ENCODE measurements around the gene GPX2.

Gene GPX2

DNA sequence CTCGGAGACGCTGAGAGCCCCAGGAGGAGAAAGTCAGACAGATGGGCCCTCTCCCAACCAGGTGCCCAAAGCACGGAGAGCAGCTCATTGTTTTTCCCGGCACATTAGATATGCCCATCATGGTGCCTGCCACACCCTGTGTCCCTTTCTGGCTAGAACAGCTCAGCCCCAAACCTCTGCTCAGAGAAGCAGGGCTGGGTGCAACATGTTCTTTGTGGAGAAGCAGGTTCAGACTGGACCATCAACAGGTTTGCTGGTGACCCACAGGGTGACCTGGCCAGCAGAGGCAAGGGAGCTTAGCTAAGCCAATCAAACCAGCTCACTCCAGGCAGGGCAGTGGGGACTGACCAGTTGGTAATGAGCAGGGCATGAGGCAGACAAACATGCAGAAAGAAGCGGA lies 16.2 kb upstream of the GPX2 start:
- FAIRE-seq, result no peak

DNA sequence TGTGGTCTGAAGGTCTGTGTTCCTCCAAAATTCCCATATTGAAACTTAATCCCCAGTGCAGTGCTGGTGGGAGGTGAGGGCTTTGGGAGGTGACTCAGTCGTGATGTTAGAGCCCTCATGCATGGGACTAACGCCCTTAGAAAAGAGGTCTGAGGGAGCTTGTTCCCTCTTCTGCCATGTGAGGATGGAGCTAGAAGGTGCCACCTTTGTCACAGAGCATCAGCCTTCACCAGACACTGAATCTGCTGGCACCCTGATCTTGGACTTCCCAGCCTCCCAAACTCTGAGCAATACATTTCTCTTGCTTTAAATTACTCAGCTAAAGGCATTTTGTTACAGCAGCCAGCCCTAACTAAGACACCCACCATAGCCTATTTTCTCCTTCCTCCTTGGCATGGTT lies 15.7 kb upstream of the GPX2 start:
- no peak for FAIRE-seq

DNA sequence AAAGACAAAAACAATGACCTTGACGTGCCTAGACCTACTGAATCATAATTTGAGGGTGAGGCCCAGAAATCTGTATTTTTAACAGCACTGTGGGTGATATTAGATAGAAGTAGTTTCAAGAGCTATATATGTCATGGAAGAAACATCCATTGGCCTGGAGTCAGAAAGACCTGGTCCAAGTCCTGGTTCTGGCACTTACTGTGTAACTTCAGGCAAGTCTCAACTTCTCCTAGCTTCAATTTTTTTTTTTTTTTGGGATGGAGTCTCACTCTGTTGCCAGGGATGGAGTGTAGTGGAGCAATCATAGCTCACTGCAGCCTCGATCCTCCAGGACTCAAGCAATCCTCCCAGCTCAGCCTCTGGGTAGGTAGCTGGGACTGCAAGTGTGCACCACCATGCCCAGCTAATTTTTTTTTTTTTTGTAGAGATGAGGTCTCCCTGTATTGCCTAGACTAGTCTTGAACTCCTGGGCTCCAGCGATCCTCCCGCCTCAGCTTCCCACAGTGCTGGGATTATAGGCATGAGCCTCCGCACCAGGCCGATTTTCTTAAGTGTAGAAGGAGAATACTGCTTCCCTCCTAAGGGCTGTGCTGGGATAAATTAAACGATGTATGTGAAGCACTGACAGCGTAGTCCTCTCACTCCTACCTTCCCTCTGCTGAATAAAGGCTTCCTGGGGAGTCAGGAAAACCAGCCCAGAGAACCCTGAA lies 14.3 kb upstream of the GPX2 start:
- no peak for FAIRE-seq

DNA sequence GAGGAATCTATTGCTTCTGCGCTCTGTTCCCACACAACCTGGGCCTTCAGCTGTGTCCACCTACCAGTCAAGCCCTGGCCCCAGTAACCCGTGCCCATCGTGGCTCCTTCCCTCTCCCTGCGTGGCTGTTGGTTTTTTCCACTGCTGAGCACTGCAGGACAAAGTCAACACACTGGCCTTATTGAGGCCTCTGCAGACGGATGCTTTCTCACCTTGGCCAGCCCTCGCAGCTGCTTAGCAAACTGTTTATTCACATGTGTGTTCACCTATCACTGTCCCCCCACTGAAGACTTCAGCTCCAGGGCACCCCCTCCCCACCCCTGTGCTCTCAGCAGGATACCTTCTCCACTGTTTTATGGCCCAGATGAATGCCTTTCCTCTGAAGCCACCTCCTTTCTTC lies 12.8 kb upstream of the GPX2 start:
- no peak for FAIRE-seq

DNA sequence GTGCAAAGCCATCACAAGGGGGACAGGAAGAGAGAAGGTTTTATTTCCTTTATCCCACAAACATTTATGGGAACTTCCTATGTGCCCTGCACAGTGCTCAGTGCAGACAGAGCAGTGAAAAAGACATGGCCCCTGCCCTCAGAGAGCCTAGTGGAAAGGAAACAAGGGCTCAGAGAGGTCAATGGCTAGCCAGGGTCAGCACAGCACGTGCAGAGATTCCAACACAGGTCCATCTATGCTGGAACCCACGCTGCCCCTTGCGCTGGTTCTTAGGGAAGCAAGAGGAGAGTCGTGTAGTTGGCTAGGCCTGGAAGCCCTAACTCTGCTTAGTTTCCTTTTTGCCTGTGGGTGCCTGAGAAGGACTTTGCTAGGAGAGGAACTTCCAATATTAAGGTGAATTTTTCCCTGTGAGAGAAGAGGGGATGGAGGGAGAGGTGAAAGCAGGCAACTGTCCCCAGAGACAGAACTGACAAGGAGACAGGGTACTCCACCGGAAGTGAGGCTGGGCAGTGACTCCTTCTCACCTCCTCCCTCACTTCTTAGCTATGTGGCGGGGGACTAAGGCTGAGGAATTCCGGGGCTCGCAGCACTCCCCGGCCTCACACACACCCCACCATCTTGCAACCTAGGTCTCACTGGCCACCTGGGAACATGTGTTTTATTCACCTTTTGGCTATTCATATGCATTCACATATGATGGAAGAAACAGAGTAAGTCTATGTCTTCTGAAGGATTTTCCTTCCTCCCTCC lies 12.1 kb upstream of the GPX2 start:
- FAIRE-seq, result no peak

DNA sequence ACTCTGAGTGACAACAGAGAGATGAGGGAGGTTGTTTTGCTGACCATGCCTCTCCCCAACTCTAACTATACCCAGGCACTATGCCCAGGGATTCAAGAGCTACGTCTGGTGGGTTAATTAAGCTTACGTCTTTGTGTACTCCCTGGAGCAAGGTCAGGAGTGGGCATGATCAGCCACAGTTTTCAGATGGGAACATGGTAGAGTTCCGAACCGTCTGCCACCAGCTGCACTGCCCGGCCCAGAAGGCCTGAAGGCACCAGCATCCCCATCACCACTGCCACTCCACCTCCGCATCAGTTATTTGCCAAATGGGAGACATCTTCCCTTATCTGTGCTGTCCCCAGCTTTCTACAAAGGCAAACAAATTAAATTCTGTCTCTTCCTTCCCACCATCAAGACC lies 11.1 kb upstream of the GPX2 start:
- no peak for FAIRE-seq

DNA sequence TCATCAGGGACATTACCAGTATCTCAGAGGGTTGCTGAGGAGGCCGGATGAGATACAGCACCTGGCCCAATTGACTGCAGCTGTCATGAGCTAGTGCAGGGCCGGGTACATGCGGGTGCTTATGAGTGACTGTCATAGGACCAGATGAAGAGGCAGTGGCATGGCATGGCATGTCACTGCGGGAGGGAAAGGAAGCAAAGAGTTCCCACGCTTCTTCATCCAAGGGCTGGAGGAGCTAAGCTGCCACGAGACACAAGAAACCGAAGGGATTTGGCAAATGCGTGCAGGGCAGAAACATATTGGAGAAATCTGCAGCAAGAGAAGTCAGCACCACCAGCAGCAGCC lies 10.7 kb upstream of the GPX2 start:
- no peak for FAIRE-seq

DNA sequence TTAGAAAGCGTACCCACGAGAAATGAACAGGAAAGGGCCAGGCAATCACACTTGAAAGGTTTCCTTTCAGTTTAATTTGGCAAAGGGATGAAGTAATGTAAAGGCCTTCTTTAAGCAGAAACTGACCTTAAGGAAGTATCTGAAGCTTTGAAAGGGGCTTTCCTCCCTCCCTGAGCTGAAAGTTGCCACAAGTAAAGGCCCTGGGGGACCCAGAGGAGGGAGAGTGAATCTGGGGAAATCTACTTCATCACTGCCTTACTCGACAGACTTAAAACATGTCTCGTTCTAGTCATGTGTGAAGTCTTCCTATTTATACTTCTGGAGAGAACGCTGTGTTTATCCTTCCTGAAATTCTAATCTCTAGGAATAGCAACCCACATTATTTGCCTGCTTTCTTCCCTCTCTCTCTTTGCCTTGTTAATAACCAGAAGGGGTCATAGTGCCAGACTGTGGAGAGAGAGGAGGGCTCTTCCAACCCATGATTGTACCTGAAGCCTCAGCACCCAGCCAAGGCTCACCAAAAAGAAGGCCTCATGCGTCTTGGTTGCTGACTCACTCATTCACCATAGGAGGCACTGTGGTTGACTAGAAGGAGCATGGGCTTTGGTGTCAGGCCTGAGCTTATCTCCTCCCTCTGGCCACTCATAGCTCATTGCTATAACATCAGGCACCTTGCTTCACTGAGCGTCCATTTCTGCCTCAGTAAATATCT lies 10.2 kb upstream of the GPX2 start:
- no peak for FAIRE-seq

DNA sequence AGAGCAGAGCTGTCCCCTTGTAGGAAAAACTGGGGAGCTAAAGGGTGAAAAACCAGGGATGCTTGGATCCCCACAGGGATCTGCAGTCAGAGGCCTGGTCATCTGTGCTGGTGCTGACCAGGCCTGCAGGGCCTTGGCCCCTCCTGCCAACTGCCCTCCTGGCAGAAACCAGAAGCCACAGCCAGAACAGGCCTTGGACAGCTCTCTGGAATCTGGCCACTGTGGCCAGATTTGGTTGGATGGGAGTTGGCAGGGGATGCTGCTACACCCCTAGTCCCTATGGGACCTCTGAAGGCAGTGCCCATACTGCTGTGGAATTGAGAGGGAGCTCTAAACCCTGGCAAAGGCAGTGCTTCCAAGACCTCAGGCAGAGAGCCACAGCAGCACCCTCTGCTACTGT lies 9.2 kb upstream of the GPX2 start:
- FAIRE-seq, result no peak

DNA sequence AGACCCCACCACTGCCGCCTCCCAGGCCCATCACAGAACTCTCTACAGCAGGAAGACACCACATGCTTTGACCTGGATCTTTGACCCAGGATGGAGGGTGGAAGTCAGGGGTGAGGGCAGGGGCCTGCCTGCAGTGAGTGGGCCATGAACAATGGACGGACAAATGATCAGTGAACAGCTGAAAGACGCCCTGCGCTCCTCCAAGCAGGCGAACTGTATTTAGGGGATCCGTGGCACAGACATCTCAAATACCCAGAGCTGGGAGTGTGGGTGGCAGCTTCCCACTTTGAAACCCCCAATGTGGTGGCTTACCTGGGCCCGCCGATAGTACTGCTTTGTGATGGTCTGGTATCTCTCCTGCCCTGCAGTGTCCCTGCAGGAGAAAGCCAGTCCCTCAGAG lies 8.7 kb upstream of the GPX2 start:
- no peak for FAIRE-seq

DNA sequence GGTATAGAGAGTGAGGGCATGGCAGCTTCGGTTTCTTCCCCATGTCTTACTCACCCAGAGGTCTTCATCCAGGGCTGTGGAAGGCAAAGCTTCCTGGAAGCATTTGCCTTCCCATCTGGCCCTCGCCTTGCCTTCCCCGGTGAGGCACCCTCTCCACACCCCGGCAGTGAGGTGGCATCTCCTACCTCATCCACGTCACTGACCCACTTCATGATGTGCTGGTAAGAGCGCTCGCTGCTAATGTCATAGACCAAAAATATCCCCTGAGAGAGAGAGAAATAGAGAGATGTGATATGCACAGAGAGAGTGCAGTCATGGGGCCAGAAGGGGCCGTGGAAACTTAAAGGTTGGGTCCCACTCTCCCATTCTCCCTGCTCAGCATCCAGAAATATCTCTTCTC lies 8.3 kb upstream of the GPX2 start:
- no peak for FAIRE-seq

DNA sequence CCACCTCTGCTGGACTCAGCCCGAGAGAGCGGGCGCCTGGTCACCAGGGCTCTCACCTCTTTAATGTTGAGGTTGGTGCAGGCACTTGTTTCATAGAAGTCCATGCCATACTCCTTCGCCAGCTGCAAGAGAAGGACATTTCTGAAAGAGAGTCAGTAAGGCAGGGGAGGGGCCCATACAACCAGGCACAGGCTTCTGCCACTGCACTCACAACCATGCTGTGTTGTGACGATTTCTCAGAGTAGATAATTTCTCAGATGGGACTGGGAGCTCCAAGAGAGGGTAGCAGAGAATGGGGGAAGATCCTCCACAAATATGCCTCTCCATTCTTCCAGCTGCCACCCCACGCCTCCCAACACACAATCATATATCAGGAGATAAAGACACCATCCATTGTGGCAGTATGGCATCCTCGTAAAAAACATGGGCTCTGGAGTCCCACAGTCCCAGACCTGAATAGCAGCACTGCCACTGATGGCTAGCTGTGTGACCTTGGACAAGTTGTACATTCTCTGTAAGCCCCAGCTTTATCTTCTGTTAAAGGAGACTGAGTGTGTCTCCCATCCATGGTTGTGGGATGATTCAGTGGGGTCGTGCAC lies 6.2 kb upstream of the GPX2 start:
- no peak for FAIRE-seq

DNA sequence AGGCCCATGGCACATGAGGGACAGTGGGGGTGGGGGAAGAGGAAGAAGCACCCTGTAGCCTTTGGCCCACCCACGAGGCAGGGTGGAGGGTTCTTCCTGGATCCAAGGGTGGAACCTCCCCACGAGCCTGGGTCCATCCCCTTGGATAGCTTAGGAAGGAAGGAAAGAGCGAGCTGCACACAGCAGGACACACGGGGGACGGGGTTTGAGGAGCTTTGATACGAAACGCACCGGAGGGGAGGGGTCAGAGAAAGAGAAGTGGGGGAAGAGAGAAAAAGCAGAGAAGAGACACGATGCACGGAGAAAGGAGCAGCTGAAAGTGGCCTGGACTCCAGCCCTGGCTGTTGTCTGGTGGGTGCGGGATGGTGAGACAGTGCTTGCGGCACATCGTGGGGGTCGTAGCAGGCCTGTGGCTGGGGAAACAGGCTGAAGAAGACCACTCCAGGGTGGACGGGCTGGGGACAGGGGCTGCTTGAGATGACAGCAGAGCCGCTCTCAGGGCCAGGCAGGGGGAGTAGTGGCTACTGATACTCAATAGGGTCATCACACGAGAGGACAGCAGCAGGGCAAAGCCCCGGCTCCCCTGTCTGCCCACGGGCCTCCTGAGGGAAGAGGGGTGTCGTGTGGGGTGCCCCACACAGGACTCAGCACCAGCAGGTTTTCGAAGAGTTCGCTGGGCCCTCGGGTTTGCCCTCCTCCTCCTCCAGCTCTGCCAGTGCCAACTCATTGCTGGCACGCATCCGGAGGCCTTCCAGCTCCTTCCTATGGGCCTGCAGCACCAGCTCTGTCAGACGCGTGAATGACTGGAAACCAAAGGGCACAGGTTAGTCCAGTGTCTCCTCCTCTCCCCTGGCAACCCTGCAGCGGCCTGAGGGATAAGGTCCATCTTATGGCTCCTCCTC lies 5.4 kb upstream of the GPX2 start:
- no peak for FAIRE-seq

DNA sequence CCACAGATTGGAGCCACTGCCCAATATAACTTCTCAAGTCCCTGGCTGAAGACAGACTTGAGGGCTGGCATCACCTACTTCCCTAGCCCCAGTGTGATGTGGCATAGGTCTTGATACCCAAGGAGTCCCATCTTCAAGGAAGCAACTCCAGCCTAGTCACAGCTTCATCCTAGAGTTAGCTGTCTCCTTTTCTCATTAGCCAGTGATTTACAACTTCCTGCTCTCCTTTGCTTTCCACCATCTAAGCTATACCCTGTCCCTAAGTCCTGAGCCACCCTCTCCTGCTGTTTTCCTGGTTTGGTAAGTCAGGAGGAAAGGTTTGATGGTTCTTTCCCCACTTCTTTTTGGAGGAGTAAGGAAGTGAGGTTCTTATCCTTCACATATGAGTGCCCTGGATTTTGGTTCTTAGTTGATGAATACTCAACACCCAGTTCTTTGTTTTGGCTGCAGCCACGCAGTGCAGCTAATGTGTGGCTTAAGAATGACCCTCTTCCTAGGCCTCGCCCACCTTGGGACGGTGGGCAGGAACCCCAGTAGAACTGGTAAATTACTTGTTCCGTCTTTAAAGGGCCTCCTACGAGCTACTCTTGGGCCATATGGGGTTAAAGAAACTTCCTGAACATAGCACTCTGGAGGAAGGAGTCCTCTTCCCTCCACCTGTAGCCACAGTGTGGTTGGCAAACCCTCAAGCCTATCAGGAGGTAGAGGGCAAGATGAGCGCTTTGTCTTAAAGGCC lies 3.9 kb upstream of the GPX2 start:
- no peak for FAIRE-seq

DNA sequence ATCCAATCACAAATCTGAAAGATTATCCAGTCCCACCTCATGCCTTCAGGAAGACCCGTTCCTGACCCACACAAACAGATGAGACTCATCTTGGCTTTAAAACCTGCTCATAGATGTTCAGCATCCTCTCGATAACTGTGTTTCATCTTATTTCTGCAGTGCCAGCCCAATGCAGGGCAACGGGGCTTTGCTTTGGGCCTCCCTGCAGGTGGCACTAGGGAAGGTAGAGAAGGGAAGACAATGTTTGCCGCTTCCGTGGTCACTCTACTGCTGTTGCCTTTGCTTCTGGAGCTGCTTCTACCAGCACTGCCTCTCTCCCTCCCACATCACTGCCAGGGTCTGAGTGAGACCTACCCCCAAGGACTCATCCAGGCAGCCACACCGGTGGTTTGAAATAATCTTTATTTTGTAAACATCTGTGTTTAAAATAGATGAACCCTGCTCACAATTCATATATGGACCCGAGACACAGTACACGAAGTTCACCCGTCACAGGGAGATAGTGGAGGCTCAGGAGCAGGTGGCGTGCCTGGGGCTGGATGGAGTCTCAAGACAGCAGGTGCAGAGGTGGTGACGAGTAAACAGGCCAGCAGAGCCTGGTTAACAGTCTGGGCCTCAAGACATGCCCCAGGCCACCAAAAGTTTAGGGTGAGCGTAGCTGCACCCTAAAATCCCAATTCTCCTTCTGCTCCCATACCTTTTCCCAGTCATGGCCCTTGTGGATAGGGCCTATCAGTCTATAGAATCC lies 3.1 kb upstream of the GPX2 start:
- FAIRE-seq, result no peak

DNA sequence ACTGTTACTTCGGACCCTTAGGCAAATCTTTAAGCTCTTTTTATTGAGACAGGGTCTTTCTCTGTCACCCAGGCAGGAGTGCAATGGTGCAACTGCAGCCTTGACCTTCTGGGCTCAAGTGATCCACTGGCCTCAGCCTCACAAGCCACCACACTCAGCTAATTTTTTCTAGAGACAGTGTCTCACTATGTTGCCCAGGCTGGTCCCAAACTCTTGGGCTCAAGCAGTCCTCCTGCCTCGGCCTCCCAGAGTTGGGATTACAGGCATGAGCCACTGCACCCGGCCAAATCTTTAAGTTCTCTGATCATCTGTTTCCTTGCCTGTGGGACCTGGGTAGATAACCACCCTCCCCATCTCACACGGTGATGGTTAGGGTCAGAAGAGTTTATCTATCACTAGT lies 2.3 kb upstream of the GPX2 start:
- FAIRE-seq, result no peak

DNA sequence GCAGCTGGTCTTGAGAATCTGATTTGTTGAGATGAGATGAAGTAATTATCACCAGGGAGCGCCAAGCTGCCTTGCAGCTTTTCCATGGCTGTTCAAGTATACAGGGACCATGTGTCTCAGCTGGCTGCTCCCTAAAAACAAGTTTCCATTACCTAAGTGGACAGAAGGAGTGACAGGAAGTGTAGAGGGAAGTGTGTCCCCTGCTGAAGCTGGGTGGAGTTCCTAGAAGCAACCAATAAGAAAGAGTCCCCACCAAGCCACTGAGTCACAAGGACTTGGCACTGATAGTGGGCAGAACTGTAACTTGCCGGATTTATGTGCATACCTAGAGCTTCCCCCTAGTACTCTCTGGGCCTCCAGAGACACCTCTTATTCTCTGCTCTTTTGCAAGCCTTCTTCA lies 1.5 kb upstream of the GPX2 start:
- no peak for FAIRE-seq

DNA sequence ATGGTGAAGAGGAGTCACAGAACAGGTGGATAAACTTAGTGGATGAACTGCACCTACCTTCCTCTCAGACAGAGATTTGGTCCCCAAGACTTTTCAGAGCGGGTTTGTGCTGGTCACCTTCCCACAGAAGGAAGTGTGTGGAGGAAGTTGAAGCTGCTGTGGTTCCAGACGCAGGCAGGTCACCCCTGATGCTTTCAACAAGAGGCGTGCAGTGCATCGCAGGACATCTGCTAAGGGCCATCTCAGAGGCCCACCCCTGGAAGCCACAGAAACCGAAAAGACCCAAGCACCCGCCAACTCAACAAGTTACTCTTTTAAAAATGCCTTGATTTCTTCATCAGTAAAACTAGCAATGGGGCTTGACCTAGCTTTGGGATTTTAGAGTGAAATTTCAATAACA lies 1.0 kb upstream of the GPX2 start:
- no peak for FAIRE-seq

DNA sequence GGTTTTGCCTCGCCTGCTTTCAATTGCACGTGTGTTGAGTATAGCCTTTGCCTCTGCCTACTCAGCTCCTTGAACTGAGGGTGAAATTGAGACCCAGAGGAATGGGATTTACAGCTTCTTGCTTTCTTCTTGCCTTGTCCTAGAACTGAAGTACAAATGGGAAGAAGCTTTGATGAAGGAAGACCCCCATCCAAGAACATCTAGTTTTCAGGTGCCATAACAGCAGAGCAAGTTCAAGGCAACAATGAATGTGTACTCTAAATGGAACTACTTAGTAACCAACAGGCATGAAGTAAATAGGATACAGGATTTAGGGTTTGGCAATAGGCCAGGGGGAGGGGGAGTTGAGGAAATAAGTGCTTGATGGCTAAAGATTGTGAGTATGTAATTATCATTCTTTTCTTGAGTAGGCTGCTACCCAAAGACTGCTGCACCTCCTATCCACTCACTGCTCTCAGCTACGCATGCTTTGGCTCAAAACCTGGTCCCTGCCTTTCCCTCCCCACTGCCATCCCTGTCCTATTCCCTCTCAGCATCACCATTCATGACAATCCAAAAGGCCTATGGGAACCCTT lies 2.1 kb downstream of the GPX2 start:
- no peak for FAIRE-seq

DNA sequence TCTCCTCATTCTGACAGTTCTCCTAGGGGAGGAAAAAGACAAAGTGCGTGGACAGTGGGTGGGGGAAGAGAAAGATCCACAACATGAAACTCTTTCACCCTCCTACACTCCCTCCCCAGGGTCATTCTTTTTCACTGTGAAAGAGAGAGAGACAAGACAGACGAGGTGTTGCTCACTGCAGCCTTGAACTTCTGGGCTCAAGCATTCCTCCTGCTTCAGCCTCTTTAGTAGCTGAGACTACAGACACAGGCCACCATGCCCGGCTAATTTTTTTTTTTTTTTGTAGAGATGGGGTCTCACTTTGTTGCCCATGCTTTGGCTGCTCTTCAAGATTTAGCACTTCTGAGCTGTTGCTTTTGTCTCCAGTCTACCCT lies 2.7 kb downstream of the GPX2 start:
- no peak for FAIRE-seq

Data from A204.1 (cell line).